Measurements from ENCODE around the gene SEMA3A.

SEMA3A gene

DNA sequence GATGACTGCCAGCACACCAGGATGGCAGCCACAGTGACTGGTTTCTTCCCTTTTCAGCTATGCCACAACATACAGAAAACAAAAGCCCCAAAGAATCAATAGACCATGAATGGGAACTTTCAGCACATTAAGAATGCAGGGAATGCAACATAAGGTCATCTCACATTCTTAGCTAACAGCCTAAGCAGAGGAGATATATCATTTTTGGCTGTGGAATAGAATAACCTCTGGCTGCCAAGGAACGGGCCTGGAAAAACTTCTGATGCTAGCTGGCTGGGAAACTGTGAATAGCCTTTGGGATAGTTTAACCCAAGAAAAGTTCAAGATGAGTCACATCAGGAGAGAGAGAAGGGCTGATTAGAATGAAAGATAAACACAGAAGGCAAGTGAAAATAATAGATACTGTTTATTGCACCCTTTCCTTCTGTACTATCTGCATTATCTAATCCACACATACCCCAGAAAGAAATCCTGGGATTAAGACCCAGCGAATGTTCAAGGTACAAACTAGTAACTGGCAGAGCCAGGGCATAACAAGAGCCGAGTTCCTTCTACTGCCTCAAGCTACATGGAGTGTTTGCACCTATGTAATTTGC, 169.2 kb downstream of the SEMA3A start:
- in situ Hi-C loops (cut with HindIII; ENCODE audit: low sequenced_read_pairs) = no loop called here
- no peak overlapping the region for H3K4me3 ChIP-seq (ENCODE audit: low read depth, low read length)
- DNase-seq (ENCODE audit: low read depth) = peak; percentile 97
- TF ChIP-seq, protein P1, sequence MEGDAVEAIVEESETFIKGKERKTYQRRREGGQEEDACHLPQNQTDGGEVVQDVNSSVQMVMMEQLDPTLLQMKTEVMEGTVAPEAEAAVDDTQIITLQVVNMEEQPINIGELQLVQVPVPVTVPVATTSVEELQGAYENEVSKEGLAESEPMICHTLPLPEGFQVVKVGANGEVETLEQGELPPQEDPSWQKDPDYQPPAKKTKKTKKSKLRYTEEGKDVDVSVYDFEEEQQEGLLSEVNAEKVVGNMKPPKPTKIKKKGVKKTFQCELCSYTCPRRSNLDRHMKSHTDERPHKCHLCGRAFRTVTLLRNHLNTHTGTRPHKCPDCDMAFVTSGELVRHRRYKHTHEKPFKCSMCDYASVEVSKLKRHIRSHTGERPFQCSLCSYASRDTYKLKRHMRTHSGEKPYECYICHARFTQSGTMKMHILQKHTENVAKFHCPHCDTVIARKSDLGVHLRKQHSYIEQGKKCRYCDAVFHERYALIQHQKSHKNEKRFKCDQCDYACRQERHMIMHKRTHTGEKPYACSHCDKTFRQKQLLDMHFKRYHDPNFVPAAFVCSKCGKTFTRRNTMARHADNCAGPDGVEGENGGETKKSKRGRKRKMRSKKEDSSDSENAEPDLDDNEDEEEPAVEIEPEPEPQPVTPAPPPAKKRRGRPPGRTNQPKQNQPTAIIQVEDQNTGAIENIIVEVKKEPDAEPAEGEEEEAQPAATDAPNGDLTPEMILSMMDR (IDR thresholded peaks at IDR 0.05; ENCODE audit: low read depth, low read length, missing control alignments) = no peak

DNA sequence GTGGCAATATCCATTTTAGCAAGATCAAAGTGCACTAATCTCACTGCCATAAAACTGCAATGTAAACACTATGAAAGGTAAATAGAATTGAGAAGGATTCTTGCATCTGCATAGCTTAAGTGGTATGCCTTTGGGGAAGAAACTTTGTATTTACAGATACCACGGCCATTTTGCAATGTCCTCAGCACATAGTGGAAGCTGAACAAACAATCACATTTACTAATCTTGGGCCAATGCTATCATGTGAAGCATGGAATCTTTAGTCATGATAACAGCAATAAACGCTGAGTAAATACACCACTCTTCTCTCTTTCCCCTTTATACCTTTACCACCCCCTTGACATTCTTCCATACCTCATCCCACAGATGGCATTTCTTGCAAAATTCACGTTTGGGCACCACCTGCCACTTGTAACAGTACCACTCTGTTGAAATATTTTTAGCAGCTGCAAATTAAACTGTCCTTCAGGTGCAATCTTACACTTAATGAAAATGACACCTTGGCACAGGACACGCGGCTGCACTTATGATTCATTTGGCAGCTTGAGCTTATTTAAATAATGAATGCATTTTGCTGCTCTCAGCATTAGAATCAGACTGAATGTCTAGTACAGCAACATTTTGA, 171.8 kb downstream of the SEMA3A start:
- in situ Hi-C loops (cut with HindIII; ENCODE audit: low sequenced_read_pairs) = no loop called here
- TF ChIP-seq, protein P1 (IDR thresholded peaks at IDR 0.05; ENCODE audit: low read depth, low read length, missing control alignments) = no peak
- no peak overlapping the region for H3K4me3 ChIP-seq (ENCODE audit: low read depth, low read length)
- no peak for DNase-seq (ENCODE audit: low read depth)

DNA sequence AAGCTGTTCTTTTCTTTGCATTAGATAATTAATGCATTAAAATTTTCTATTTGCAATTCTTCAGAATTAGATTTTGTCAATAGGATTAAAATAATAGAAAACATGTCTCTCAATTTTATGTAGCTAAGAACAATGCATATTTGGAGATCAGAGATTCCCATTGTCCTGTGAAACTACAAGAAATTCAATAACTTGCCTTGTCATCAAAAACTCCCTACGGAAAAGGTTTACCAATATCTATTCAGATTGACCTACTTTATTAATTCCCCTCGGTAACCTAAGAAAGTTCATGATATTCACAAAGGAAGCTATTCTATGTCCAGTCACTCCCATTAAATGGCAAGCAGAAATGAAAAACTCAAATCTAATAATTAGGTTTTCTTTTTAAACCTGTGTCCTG, 172.6 kb downstream of the SEMA3A start:
- no peak overlapping the region for H3K4me3 ChIP-seq (ENCODE audit: low read depth, low read length)
- DNase-seq (ENCODE audit: low read depth) = no peak
- TF ChIP-seq, protein P1 (IDR thresholded peaks at IDR 0.05; ENCODE audit: low read depth, low read length, missing control alignments) = no peak
- in situ Hi-C loops (cut with HindIII; ENCODE audit: low sequenced_read_pairs) = no loop called here

DNA sequence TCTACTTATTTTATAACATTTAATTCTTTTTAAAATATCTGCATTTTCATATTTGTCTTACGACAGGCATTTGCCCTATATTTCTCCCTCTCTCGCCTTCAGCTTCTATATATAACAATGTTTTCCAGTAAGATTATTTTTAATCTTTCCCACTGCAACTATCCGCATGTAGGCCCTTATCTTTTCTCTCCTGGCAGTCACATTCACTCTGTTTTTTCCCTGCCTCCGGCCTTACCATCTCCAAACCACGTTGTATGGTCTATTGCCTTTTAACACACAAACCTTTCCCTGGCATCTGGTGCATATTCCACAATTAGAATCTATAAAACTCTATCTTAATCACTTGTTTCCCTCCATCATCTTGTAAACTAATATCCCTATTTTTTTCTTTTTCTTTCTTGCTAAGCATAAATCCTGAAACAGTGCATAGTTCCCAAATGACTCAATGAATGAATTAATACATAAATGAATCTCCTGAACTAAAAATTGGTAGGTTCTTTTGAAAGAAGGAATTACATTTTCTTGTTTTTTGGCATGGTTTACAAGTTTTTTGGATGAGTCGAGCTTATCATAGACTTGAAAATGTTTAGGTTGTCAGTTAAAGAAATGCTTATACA, 173.2 kb downstream of the SEMA3A start:
- in situ Hi-C loops (cut with HindIII; ENCODE audit: low sequenced_read_pairs) = no loop called here
- TF ChIP-seq, protein P1 (IDR thresholded peaks at IDR 0.05; ENCODE audit: low read depth, low read length, missing control alignments) = no peak
- H3K4me3 ChIP-seq (ENCODE audit: low read depth, low read length) = no peak overlapping the region
- no peak for DNase-seq (ENCODE audit: low read depth)

DNA sequence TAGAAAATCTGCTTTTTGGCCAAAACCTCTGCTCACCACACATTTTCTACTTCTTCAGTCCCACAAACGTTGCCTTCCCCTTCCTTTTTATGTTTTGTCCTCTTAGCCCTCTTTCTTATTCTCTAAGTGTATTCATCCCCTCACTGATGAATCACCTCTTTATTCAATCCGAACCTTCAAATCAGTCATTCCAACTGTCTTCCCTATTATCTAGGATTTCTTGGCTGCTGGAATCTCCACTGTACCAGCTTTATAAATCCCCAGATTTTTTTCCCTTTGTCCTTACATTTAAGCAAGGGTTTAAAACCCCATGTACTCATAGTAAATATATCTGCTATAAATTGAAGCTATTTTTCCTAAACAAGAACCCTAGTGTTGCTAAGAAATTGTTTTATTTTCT, 176.9 kb downstream of the SEMA3A start:
- DNase-seq (ENCODE audit: low read depth) = no peak
- H3K4me3 ChIP-seq (ENCODE audit: low read depth, low read length) = no peak overlapping the region
- in situ Hi-C loops (cut with HindIII; ENCODE audit: low sequenced_read_pairs) = no loop called here
- TF ChIP-seq, protein P1 (IDR thresholded peaks at IDR 0.05; ENCODE audit: low read depth, low read length, missing control alignments) = no peak

DNA sequence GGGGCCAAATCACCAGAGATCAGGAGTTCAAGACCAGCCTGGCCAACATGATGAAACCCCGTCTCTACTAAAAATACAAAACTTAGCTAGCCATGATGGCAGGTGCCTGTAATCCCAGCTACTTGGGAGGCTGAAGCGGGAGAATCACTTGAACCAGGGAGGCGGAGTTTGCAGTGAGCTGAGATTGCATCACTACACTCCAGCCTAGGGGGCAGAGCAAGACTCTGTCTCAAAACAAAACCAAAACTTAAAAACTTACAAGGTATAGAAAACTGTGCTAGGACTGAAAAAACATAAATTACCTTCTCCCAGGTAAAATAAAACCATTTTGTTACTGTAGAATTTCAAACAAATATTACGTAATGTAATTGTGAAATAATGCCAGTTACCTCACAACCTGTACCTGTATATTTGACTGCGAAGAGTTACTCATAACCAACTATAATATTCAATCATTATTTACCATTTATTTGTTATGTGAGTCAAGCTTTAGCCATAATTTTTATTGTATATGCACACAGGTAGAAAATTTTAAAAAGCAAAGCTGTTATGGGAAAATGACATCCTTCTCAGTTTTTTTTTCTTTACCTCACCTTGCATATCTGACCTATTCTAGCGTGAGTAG, 180.9 kb downstream of the SEMA3A start:
- no peak for DNase-seq (ENCODE audit: low read depth)
- no peak overlapping the region for H3K4me3 ChIP-seq (ENCODE audit: low read depth, low read length)
- in situ Hi-C loops (cut with HindIII; ENCODE audit: low sequenced_read_pairs) = no loop called here
- TF ChIP-seq, protein P1 (IDR thresholded peaks at IDR 0.05; ENCODE audit: low read depth, low read length, missing control alignments) = no peak
